OCI-LY3 (cell line): ENCODE data around the gene PELI2.

Experiments used
- H2AFZ ChIP-seq: fragments of 200-600, 300-600 bp; shearing (Covaris generic); 2 replicates; pipeline ENCODE4 v1.6.0; 2014; ENCODE audit warnings: antibody characterized with exemption, low read depth, low read length
- H3K27ac ChIP-seq: fragments of 200-600, 300-600 bp; sonication (generic); 2 replicates; pipeline ENCODE4 v1.5.1; 2014; ENCODE audit warnings: mild to moderate bottlenecking, low read length, moderate library complexity, mixed read lengths
- H3K27me3 ChIP-seq: fragments of 200-600, 300-600 bp; sonication (generic); 2 replicates; pipeline ENCODE4 v1.6.1; 2014; ENCODE audit warnings: low read depth, low read length, mixed read lengths
- H3K36me3 ChIP-seq: fragments of 200-600, 300-600 bp; sonication (generic); replicated peaks from 2 replicates; pipeline ENCODE3; 2014; ENCODE audit warnings: low read depth, low read length, mixed read lengths
- H3K4me1 ChIP-seq: fragments of 300-600, 200-600 bp; sonication (generic); 2 replicates; pipeline ENCODE4 v1.6.1; 2014; ENCODE audit warnings: low read length, mixed read lengths
- H3K4me2 ChIP-seq: fragments of 200-600, 300-600 bp; sonication (generic); 2 replicates; pipeline ENCODE4 v1.6.1; 2014; ENCODE audit warnings: low read length, mixed read lengths
- H3K4me3 ChIP-seq: fragments of 300-600, 200-600 bp; sonication (generic); 2 replicates; pipeline ENCODE4 v1.5.1; 2014; ENCODE audit warnings: antibody characterized with exemption, mild to moderate bottlenecking, low read length, moderate library complexity
- H3K79me2 ChIP-seq: fragments of 300-600, 200-600 bp; shearing (Covaris generic); 2 replicates; pipeline ENCODE4 v1.6.1; 2014; ENCODE audit warnings: mild to moderate bottlenecking, low read length, mixed read lengths
- H3K9ac ChIP-seq: fragments of 300-600, 200-600 bp; shearing (Covaris generic); 2 replicates; pipeline ENCODE4 v1.6.0; 2014; ENCODE audit warnings: mild to moderate bottlenecking, low read length, moderate library complexity
- H3K9me3 ChIP-seq: fragments of 200-600, 300-600 bp; shearing (Covaris generic); 2 replicates; pipeline ENCODE4 v1.6.1; 2014; ENCODE audit warnings: low read length, mixed read lengths; ENCODE audit not compliant: insufficient read depth
- H4K20me1 ChIP-seq: fragments of 200-600, 300-600 bp; sonication (generic); 2 replicates; pipeline ENCODE4 v1.6.1; 2016; ENCODE audit warnings: low read length, mixed read lengths; ENCODE audit not compliant: insufficient read depth
- EZH2phosphoT487 ChIP-seq: fragments of 200-600 bp; shearing (Covaris generic); IDR thresholded peaks from 2 replicates; pipeline ENCODE4 v1.6.1; 2018; ENCODE audit warnings: antibody characterized with exemption, mixed run types, low read depth
- TF ChIP-seq, protein P1 (sequence below): fragments of 200-600, 300-600 bp; sonication (generic); IDR thresholded peaks from 2 replicates; pipeline ENCODE4 v1.5.1; 2014; ENCODE audit warnings: antibody characterized with exemption, low read length, low read depth

Gene PELI2

DNA sequence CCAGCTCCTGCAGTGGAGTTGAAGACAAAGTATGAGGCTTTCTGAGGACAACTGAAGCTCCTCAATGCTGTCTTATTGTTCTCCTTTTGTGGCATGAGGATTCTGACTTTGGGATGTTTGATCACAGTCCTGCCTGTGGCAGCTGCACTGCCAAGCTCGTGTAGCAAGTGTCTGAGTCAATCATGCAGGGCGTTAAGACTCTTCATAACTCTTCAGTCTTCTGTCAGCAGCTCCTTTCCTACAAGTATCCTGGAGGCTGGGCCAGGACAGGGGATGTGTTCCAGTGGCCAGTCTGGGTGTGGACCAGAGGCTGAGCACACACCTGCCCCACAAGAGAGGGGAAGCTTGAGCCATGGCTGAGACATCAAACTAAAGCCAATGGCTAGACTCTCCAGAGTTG, 94.3 kb downstream of the PELI2 start:
- Histone ChIP-seq H4K20me1 (no peaks in the 10 kb centered on the region), H3K4me1 (no peaks in the 10 kb centered on the region), H3K27ac (no peak overlapping the region), H3K9ac (no peak overlapping the region), H3K4me2 (no peak overlapping the region), H3K36me3 (no peaks in the 10 kb centered on the region), H3K9me3 (no peaks in the 10 kb centered on the region), H3K27me3 (peaks cover 25% of the 10 kb centered on the region), H2AFZ (no peak overlapping the region), H3K79me2 (no peaks in the 10 kb centered on the region), H3K4me3 (no peak overlapping the region)
- TF ChIP-seq, protein P1, sequence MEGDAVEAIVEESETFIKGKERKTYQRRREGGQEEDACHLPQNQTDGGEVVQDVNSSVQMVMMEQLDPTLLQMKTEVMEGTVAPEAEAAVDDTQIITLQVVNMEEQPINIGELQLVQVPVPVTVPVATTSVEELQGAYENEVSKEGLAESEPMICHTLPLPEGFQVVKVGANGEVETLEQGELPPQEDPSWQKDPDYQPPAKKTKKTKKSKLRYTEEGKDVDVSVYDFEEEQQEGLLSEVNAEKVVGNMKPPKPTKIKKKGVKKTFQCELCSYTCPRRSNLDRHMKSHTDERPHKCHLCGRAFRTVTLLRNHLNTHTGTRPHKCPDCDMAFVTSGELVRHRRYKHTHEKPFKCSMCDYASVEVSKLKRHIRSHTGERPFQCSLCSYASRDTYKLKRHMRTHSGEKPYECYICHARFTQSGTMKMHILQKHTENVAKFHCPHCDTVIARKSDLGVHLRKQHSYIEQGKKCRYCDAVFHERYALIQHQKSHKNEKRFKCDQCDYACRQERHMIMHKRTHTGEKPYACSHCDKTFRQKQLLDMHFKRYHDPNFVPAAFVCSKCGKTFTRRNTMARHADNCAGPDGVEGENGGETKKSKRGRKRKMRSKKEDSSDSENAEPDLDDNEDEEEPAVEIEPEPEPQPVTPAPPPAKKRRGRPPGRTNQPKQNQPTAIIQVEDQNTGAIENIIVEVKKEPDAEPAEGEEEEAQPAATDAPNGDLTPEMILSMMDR = no peak
- TF ChIP-seq EZH2phosphoT487 = no peak

DNA sequence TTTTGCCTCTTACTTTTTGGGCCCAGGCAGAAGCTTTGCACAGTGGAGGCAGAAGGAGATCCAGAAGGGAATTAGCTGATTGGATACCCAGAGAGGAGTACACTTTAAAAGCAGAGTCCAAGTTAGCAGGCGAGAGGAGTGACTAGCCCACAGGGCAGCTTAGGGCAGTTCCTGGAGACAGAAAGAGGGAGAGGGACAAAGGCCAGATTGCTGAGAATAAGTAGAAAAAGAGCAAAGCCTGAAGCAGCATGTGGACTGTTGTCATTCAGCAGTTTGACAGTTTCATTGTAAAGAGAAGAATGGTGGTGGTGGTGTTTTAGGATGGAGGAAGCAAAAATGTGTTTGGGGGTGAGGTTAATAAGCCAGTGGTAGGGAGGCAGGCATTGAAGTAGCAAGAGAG, 95.1 kb downstream of the PELI2 start:
- Histone ChIP-seq H4K20me1 (no peaks in the 10 kb centered on the region), H3K4me3 (no peak overlapping the region), H3K79me2 (no peaks in the 10 kb centered on the region), H3K4me2 (no peak overlapping the region), H2AFZ (no peak overlapping the region), H3K9me3 (no peaks in the 10 kb centered on the region), H3K9ac (no peak overlapping the region), H3K27me3 (peaks cover 21% of the 10 kb centered on the region), H3K4me1 (no peaks in the 10 kb centered on the region), H3K36me3 (no peaks in the 10 kb centered on the region), H3K27ac (no peak overlapping the region)
- TF ChIP-seq, protein P1 = no peak
- TF ChIP-seq EZH2phosphoT487 = no peak

DNA sequence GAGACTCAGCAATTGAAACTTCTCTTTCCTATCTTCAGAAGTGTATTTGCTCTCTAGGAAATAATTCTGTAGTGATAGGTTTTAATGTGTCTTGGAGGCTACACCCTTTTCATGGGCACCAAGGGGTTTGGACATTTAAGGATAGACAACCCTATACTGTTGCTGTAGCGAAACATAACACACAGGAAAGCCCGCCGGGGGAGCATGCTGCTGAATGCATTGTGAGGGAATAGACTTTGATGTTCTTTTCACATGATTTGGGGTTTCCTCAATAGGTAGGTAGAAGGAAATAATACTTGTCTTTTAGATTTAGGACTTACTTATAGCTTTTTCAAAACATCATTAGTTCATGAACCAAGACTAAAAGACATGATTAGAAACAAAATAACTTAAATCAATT, 97.0 kb downstream of the PELI2 start:
- H3K4me2 ChIP-seq = no peak overlapping the region

DNA sequence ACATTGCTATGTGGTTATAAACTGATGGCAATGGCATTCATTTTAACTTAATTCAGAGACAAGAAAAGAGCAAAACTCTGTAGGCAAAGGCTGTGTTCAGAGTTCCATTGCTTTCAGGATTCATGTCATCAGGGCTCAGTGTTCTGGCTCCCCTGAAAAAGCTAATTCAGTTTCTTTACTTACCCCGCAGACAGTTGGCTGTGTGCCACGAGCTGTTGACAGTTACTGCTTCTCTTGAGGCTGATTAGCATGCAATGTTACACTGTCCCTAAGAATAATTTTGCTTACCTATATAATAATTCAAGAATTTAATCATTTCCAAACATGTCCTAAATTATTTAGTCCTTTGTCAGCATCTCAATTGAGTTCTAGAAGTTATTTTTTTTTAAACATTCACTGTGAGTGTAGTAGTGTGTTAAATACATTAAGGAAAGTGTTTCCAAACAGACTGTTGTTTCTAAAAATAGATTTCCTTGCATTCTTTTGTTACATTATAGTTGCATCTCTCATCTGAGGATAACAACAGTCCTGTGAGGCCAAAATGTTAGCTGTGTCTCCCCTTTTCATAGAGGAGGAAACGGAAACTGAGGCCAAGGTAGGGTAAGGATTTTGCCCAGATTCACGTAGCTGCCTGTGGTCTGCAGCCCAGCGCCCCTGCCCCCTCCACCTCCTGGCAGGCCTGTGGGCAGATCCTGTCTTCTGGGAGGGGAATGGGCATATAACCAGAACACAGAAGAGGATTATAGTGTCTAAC, 98.6 kb downstream of the PELI2 start:
- H3K4me3 ChIP-seq = no peak overlapping the region
- peaks cover 17% of the 10 kb centered on the region for H3K27me3 ChIP-seq
- H3K27ac ChIP-seq = no peak overlapping the region

More for the DNA sequence above, 97.0 kb downstream of the PELI2 start:
- H4K20me1 ChIP-seq = no peaks in the 10 kb centered on the region
- H3K27ac ChIP-seq = no peak overlapping the region
- no peaks in the 10 kb centered on the region for H3K9me3 ChIP-seq
- H3K9ac ChIP-seq = no peak overlapping the region
- H3K79me2 ChIP-seq = no peaks in the 10 kb centered on the region
- no peak overlapping the region for H2AFZ ChIP-seq
- H3K27me3 ChIP-seq = peaks cover 22% of the 10 kb centered on the region
- H3K4me1 ChIP-seq = no peaks in the 10 kb centered on the region
- no peaks in the 10 kb centered on the region for H3K36me3 ChIP-seq
- no peak overlapping the region for H3K4me3 ChIP-seq
- no peak for TF ChIP-seq EZH2phosphoT487
- TF ChIP-seq, protein P1 = no peak

More for the DNA sequence above, 98.6 kb downstream of the PELI2 start:
- Histone ChIP-seq H2AFZ (no peak overlapping the region), H3K9me3 (no peaks in the 10 kb centered on the region), H3K36me3 (no peaks in the 10 kb centered on the region), H4K20me1 (no peaks in the 10 kb centered on the region), H3K9ac (no peak overlapping the region), H3K4me2 (no peak overlapping the region), H3K4me1 (no peaks in the 10 kb centered on the region), H3K79me2 (no peaks in the 10 kb centered on the region)
- TF ChIP-seq EZH2phosphoT487 = no peak
- TF ChIP-seq, protein P1 = no peak
